IgD-negative memory B cell (primary cell): ENCODE results near the gene SPATA13. TPM values are rescaled to one million over a fixed set of nuclear protein-coding genes. Genes with fewer than 3 reads are reported as not detected.
"Not testable (repeated sequence)": the region's sequence is repeated elsewhere in the genome, so short reads cannot be mapped to it uniquely, and the experiment has no call there.

ENCODE experiments used
- H3K27ac Mint-ChIP-seq, 3 donors: one replicate each; pipeline ENCODE4 v1.8.0; 2020 to 2022; ENCODE audit warnings: mild to moderate bottlenecking in 3 of 3, mixed read lengths in 3 of 3, moderate library complexity in 1 of 3
- H3K27me3 Mint-ChIP-seq: one replicate; pipeline ENCODE4 v1.8.0; 2021; ENCODE audit warnings: mixed read lengths
- H3K36me3 Mint-ChIP-seq: one replicate; pipeline ENCODE4 v1.8.0; 2020; ENCODE audit warnings: mild to moderate bottlenecking, mixed read lengths
- H3K4me1 Mint-ChIP-seq, 3 donors: one replicate each; pipeline ENCODE4 v1.8.0; 2020 to 2022; ENCODE audit warnings: mixed read lengths in 3 of 3, mild to moderate bottlenecking in 1 of 3
- H3K4me3 Mint-ChIP-seq, 4 donors: one replicate each; pipeline ENCODE4 v1.8.0; 2020 to 2022; ENCODE audit warnings: mild to moderate bottlenecking in 4 of 4, mixed read lengths in 4 of 4, moderate library complexity in 3 of 4
- H3K9me3 Mint-ChIP-seq, 3 donors: one replicate each; pipeline ENCODE4 v1.8.0; 2020 to 2021; ENCODE audit warnings: mixed read lengths in 3 of 3, mild to moderate bottlenecking in 1 of 3
- polyA plus RNA-seq: library from polyadenylated mRNA; unstranded; fragments of 300-500 nt; fragmentation: Illumina TruSeq; gene quantifications from one replicate; pipeline ENCODE4 v1.2.3, GENCODE V29; 2021

The SPATA13 gene
- polyA plus RNA-seq, 1 donor from 2014 or later, result 15.6 TPM

DNA sequence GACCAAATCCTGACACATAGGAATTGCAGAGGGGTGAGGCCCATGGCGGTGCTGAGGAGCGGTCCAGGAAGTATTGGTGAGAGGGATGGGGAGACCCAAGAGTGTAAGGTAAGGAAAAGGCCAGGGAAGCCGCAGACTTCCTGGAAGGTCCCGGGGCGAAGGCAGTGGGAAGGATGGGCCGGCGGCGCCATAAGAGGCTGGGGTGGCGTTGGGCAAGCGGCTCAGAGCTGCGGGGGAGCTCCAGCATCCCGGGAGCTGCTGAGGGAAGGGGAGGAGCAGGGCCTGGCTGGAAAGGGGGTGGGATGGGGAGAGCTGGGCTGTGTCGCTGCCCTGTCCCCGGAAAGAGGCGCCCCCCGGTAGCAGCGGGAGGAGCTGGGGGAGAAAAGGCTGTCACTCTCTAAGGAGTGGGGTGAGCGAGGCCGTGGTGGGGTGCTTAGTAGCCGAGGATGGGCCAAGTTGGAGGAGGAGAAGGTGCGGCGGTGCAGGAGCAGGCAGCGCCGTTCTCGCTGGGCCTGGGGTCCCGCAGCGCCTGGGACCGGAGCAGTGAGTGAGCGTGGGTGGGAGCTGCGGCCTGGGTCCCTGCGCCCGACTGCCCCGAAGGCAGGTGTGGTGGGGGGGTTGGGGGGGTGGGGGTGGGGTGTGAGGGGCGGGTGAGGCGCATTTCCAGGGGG, 179.6 kb downstream of the SPATA13 start:
- Mint-ChIP-seq H3K4me1 (no peaks in the 10 kb centered on the region), H3K9me3 (peaks cover 0 to 2% (median 0%) of the 10 kb centered on the region in 3 donors), H3K4me3 (no peak overlapping the region), H3K27me3 (peaks cover 5% of the 10 kb centered on the region), H3K36me3 (peaks cover 2% of the 10 kb centered on the region), H3K27ac (no peak overlapping the region)

DNA sequence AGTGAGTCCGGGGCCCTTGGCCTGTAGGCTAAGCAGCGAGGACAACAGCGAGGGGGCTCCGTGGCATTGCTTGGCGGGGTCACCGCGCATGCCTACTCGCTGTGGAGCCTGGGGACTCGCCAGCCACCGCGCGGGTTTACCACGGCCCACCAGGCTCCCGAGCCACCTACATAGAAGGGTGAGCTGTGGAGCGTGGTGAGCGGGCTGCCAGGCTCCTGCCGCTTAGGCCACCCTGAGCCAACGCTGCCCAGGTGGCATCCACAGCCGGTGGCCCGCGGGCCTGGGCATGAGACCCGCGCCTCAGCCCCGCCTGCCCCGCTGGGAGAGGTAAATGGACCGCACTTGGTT, 180.1 kb downstream of the SPATA13 start:
- peaks cover 2% of the 10 kb centered on the region for H3K36me3 Mint-ChIP-seq
- no peaks in the 10 kb centered on the region for H3K4me1 Mint-ChIP-seq
- H3K4me3 Mint-ChIP-seq, result no peak overlapping the region
- peaks cover 0 to 2% (median 0%) of the 10 kb centered on the region in 3 donors for H3K9me3 Mint-ChIP-seq
- peaks cover 5% of the 10 kb centered on the region for H3K27me3 Mint-ChIP-seq
- no peak overlapping the region for H3K27ac Mint-ChIP-seq

DNA sequence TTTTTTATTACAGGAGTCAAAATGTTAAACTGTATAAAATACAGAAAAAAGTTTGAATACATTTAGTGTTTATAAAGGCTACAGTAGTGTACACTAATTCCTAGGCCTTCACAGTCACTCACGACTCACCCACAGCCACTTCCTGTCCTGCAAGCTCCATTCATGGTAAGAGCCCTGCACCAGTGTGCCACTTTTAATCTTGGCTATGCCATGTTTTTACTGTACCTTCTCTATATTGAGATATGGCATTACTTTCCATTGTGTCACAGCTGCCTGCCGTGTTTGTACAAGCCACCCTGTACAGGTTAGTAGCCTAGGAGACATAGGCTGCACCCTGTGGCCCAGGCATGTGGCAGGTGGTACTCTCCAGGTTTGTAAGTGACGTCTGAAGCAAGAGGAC, 180.9 kb downstream of the SPATA13 start:
- Mint-ChIP-seq H3K9me3 (peaks cover 0 to 2% (median 0%) of the 10 kb centered on the region in 3 donors), H3K4me3 (no peak overlapping the region), H3K4me1 (no peaks in the 10 kb centered on the region), H3K27me3 (peaks cover 5% of the 10 kb centered on the region), H3K27ac (no peak overlapping the region), H3K36me3 (peaks cover 2% of the 10 kb centered on the region)

DNA sequence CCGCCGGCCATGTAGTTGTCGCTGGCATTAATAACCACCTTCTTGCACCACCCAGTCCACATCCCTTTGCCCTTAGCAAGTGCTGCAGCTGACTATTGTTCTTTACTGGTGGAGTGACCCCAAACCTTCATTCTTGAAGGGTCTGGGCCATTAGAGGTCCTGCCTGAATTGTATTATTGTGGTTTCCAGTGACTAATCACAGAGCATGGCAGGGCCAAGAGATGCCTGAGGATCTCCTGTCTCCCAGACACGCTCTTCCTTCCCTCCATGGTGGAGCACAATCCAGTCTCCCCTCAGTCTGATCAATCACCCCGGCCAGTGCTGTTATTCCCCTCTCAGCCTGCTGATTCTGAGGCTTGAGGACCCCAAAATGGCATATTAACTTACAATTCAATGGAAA, 187.9 kb downstream of the SPATA13 start:
- Mint-ChIP-seq H3K27ac (no peak overlapping the region), H3K4me3 (no peak overlapping the region), H3K27me3 (no peaks in the 10 kb centered on the region), H3K9me3 (peaks cover 0 to 4% (median 0%) of the 10 kb centered on the region in 3 donors), H3K4me1 (no peaks in the 10 kb centered on the region), H3K36me3 (no peaks in the 10 kb centered on the region)

DNA sequence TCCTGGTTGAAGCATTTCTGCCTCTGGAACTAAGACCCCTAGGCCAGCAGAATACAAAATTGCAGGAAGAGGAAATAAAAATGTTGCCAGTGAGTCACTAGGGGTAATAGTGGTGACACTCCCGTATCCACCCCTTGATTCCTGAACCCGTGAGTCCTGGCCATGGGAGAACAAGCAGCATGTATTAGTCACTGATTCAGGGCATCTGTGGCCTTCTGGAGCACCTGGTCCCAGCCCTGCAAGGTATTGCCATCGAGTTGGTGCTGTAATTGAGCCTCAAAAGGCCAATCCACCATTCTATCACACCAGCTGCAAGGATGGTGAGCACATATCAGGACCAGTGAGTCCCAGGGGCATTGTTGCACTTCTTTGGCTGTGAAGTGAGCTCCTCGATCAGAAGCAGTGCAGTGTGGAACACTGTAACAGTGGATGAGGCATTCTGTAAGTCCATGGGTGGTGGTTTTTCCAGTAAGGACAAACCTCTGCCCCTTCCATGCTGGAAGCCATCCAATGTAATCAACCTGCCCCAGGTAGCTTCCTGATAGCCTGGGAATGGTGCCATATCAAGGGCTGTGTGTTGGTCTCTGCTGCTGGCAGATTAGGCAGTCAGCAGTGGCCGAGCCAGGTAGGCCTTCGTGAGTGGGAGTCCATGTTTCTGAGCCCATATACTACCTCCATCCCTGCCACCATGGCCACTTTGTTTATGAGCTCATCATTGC, 188.4 kb downstream of the SPATA13 start:
- H3K9me3 Mint-ChIP-seq, result peaks cover 0 to 4% (median 0%) of the 10 kb centered on the region in 3 donors
- no peaks in the 10 kb centered on the region for H3K36me3 Mint-ChIP-seq
- H3K27ac Mint-ChIP-seq, result no peak overlapping the region
- no peaks in the 10 kb centered on the region for H3K4me1 Mint-ChIP-seq
- H3K27me3 Mint-ChIP-seq, result no peaks in the 10 kb centered on the region
- no peak overlapping the region for H3K4me3 Mint-ChIP-seq

DNA sequence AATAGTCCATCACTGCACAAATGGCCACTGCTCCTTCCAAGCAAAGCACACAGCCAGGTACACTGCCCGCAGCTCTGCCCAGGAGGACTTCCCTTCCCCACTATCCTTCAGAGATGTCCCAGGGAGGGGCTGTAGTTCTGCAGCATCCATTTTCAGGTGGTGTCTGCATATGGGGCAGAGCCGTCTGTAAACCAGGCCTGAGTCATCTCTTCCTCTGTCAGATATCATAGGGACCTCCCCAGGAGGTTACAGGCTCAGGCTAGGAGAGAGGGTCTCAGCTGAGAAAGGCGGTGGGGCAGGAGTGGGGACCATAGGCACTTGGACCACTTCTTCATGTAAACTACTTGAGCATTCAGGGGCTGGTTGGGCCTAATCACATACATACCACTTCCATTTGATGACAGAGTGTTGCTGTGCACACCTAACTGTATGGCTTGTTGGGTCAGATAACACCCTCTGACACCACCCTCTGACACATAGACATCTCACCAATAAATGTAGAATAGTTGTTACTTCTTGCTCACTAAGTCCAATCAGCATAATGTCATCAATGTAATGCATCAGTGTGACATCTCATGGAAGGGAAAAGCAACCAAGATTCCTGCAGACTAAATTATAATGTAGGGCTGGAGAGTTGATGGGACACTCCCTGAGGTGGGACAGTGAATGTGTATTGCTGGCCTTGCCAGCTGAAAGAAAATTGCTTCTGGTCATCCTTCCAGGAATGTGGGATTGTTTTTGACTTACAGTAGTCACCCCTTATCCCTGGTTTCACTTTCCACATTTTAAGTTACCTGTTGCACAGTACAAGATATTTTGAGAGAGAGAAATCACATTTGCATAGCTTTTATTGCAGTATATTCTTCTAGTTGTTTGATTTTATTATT, 189.5 kb downstream of the SPATA13 start:
- not testable (repeated sequence) for H3K36me3 Mint-ChIP-seq, H3K9me3 Mint-ChIP-seq, H3K27ac Mint-ChIP-seq, H3K4me1 Mint-ChIP-seq, H3K27me3 Mint-ChIP-seq, H3K4me3 Mint-ChIP-seq

DNA sequence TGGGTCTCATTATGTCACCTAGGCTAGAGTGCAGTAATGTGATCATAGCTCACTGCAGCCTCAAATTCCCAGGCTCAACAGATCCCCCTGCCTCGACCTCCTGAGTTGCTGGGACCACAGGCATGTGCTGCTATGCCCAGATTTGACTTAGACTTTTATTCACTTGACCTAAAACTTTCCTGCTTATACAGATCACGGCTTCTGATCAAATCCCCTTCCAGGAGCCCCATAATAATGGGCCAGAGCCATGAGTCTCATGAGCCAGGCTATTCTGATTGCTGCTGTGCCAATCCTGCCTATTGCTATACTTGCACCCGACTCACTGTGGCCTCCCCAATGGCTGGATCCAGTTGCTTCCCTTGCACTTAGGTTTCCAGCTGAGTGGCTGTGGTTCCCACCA, 190.9 kb downstream of the SPATA13 start:
- H3K4me1 Mint-ChIP-seq, result no peaks in the 10 kb centered on the region
- no peak overlapping the region for H3K27ac Mint-ChIP-seq
- no peak overlapping the region for H3K4me3 Mint-ChIP-seq
- H3K9me3 Mint-ChIP-seq, result peaks cover 0 to 4% (median 0%) of the 10 kb centered on the region in 3 donors
- no peaks in the 10 kb centered on the region for H3K27me3 Mint-ChIP-seq
- H3K36me3 Mint-ChIP-seq, result no peaks in the 10 kb centered on the region

DNA sequence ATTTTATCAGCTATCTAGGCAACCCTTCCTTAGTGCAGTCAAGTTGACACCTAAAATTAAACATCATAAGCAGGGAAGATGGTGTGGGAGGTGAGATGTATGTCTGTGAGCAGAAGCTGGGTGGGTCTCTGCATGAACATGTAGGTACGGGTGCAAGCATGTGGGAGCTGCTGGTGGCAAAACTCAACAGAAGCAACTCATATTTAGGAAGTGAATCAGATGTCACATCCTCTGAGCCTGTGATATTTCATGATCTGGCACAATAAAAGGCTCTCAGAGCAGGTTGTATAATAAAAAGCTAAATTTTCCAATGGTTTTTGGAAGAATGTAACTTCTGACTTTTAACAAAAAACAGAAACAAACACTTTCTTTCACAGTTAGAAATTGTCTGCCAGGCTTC, 193.2 kb downstream of the SPATA13 start:
- Mint-ChIP-seq H3K9me3 (no peaks in the 10 kb centered on the region), H3K36me3 (no peaks in the 10 kb centered on the region), H3K4me3 (no peak overlapping the region), H3K4me1 (no peaks in the 10 kb centered on the region), H3K27ac (no peak overlapping the region), H3K27me3 (no peaks in the 10 kb centered on the region)

DNA sequence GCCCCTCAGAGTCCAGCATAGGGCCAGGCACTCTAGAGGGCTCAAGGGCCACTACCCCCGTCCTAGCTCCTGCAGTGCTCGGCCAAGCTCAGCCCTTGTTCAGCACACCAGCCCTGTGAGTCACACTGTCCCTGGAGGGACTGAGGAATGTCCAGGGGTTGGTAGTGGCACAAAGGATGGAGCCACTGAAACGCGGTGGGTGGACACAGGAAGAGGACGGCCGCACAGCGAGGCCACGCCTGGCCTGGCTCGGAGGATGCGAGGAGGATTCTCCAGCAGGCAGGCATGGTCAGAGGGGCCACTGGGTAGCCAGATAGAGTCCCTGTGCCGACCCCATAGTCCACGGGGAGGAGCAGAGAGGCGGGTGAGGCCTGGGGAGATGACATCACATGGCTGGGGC, 194.6 kb downstream of the SPATA13 start:
- H3K36me3 Mint-ChIP-seq, result no peaks in the 10 kb centered on the region
- H3K27ac Mint-ChIP-seq, result no peak overlapping the region
- H3K9me3 Mint-ChIP-seq, result no peaks in the 10 kb centered on the region
- H3K27me3 Mint-ChIP-seq, result no peaks in the 10 kb centered on the region
- no peak overlapping the region for H3K4me3 Mint-ChIP-seq
- no peaks in the 10 kb centered on the region for H3K4me1 Mint-ChIP-seq

DNA sequence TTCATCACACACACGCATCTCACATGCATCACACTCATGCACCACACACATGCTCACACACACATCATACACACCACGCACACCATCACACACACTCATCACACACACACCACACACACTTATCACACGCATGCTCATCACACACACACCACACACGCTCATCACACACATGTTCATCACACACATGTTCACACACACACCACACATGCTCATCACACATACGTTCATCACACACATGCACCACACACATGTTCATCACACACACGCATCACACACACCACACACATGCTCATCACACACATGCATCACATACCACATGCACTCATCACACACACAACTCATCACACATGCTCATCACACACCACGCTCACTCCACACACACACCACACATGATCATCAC, 195.8 kb downstream of the SPATA13 start:
- H3K27me3 Mint-ChIP-seq, result no peaks in the 10 kb centered on the region
- H3K27ac Mint-ChIP-seq, result no peak overlapping the region
- H3K36me3 Mint-ChIP-seq, result no peaks in the 10 kb centered on the region
- H3K4me1 Mint-ChIP-seq, result no peaks in the 10 kb centered on the region
- H3K4me3 Mint-ChIP-seq, result no peak overlapping the region
- no peaks in the 10 kb centered on the region for H3K9me3 Mint-ChIP-seq

Other genes starting within 250 kb of the SPATA13 start
- gene C1QTNF9, start 148.9 kb downstream of the SPATA13 start, polyA plus RNA-seq, result not detected